ENCODE data around the gene IL17RD. TPM values are rescaled to one million over a fixed set of nuclear protein-coding genes. Genes with fewer than 3 reads are reported as not detected.

The IL17RD gene
- total RNA-seq, 4 donors from 2014 or later = 0.52 to 1.4 (median 0.90) TPM

GRCh38 chr3:57128826-57129667 is 36.1 kb downstream of the IL17RD start:
- no peaks in the 10 kb centered on the region for H3K9me3 ChIP-seq
- H3K36me3 ChIP-seq = no peaks in the 10 kb centered on the region
- no peak for TF ChIP-seq POLR2A (IDR thresholded peaks at IDR 0.05)
- no peak for TF ChIP-seq CTCF (IDR thresholded peaks at IDR 0.05 in 4 of 5, conservative IDR thresholded peaks at IDR 0.05 in 1 of 5)
- no peak overlapping the region for H3K4me3 ChIP-seq
- in situ Hi-C loops (cut with MboI; ENCODE audit: low sequenced_read_pairs in 4 of 4) = no loop called here
- intact Hi-C loops (cut with DNase I; ENCODE audit: low total_unique reads) = no loop called here
- H3K4me1 ChIP-seq = no peaks in the 10 kb centered on the region
- ATAC-seq = no peak
- DNase-seq = no peak
- peak overlapping the region in 1 of 4 donors; percentile 25 for H3K27ac ChIP-seq
- H3K27me3 ChIP-seq = no peaks in the 10 kb centered on the region

GRCh38 chr3:57127891-57128518 is 37.1 kb downstream of the IL17RD start:
- no peaks in the 10 kb centered on the region for H3K4me1 ChIP-seq
- H3K27ac ChIP-seq = peak overlapping the region; percentile 32 to 53 (median 44)
- in situ Hi-C loops (cut with MboI; ENCODE audit: low sequenced_read_pairs in 4 of 4) (no loop called here), intact Hi-C loops (cut with DNase I; ENCODE audit: low total_unique reads) (no loop called here)
- no peak for TF ChIP-seq CTCF (IDR thresholded peaks at IDR 0.05 in 4 of 5, conservative IDR thresholded peaks at IDR 0.05 in 1 of 5)
- TF ChIP-seq POLR2A (IDR thresholded peaks at IDR 0.05) = no peak
- H3K4me3 ChIP-seq = no peak overlapping the region
- ATAC-seq = peak; percentile 49 to 63
- no peak for DNase-seq
- no peaks in the 10 kb centered on the region for H3K36me3 ChIP-seq
- H3K27me3 ChIP-seq = no peaks in the 10 kb centered on the region
- no peaks in the 10 kb centered on the region for H3K9me3 ChIP-seq

- in situ Hi-C loops (cut with MboI; ENCODE audit: low sequenced_read_pairs in 4 of 4) (no loop called here), intact Hi-C loops (cut with DNase I; ENCODE audit: low total_unique reads) (no loop called here)
- no peak for DNase-seq
- Histone ChIP-seq H3K27me3 (no peaks in the 10 kb centered on the region), H3K27ac (no peak overlapping the region), H3K9me3 (no peaks in the 10 kb centered on the region), H3K4me3 (no peak overlapping the region), H3K4me1 (no peaks in the 10 kb centered on the region), H3K36me3 (no peaks in the 10 kb centered on the region)
- TF ChIP-seq CTCF (IDR thresholded peaks at IDR 0.05 in 4 of 5, conservative IDR thresholded peaks at IDR 0.05 in 1 of 5) = no peak
- TF ChIP-seq POLR2A (IDR thresholded peaks at IDR 0.05) = no peak
- no peak for ATAC-seq
Observed at GRCh38 chr3:57126244-57126643, 38.9 kb downstream of the IL17RD start.

GRCh38 chr3:57120451-57121174 is 44.5 kb downstream of the IL17RD start:
- Histone ChIP-seq H3K4me1 (no peaks in the 10 kb centered on the region), H3K4me3 (no peak overlapping the region), H3K9me3 (no peaks in the 10 kb centered on the region), H3K36me3 (no peaks in the 10 kb centered on the region), H3K27ac (no peak overlapping the region), H3K27me3 (no peaks in the 10 kb centered on the region)
- in situ Hi-C loops (cut with MboI; ENCODE audit: low sequenced_read_pairs in 4 of 4) = no loop called here
- intact Hi-C loops (cut with DNase I; ENCODE audit: low total_unique reads) = no loop called here
- DNase-seq (no peak), ATAC-seq (no peak)
- TF ChIP-seq POLR2A (IDR thresholded peaks at IDR 0.05) = no peak
- TF ChIP-seq CTCF (IDR thresholded peaks at IDR 0.05 in 4 of 5, conservative IDR thresholded peaks at IDR 0.05 in 1 of 5) = no peak

Measured in gastrocnemius medialis (tissue), 4 donors.